Measurements from ENCODE around the gene CRMP1.

The CRMP1 gene

GRCh38 chr4:5789141-5789540, 103.7 kb downstream of the CRMP1 start:
- TF ChIP-seq FOXP2 (optimal IDR thresholded peaks at IDR 0.05; ENCODE audit: borderline replicate concordance, extremely low read depth, extremely low read length, insufficient read depth), result no peak
- TF ChIP-seq SIN3A (IDR thresholded peaks at IDR 0.05; ENCODE audit: borderline replicate concordance, insufficient read depth, low read length), result no peak
- no peak for TF ChIP-seq POLR2AphosphoS5 (IDR thresholded peaks at IDR 0.05; ENCODE audit: low read depth, low read length)
- TF ChIP-seq REST (IDR thresholded peaks at IDR 0.05; ENCODE audit: insufficient read depth in 1 of 2, low read depth in 2 of 2, low read length in 2 of 2), result no peak
- TF ChIP-seq TAF1 (IDR thresholded peaks at IDR 0.05; ENCODE audit: borderline replicate concordance, insufficient read depth, low read length), result no peak

GRCh38 chr4:5788144-5788543, 104.7 kb downstream of the CRMP1 start:
- TF ChIP-seq SIN3A (IDR thresholded peaks at IDR 0.05; ENCODE audit: borderline replicate concordance, insufficient read depth, low read length) (no peak), POLR2AphosphoS5 (IDR thresholded peaks at IDR 0.05; ENCODE audit: low read depth, low read length) (no peak), REST (IDR thresholded peaks at IDR 0.05; ENCODE audit: insufficient read depth in 1 of 2, low read depth in 2 of 2, low read length in 2 of 2) (no peak), TAF1 (IDR thresholded peaks at IDR 0.05; ENCODE audit: borderline replicate concordance, insufficient read depth, low read length) (no peak), FOXP2 (optimal IDR thresholded peaks at IDR 0.05; ENCODE audit: borderline replicate concordance, extremely low read depth, extremely low read length, insufficient read depth) (no peak)

- no peak for TF ChIP-seq FOXP2 (optimal IDR thresholded peaks at IDR 0.05; ENCODE audit: borderline replicate concordance, extremely low read depth, extremely low read length, insufficient read depth)
- TF ChIP-seq REST (IDR thresholded peaks at IDR 0.05; ENCODE audit: insufficient read depth in 1 of 2, low read depth in 2 of 2, low read length in 2 of 2), result no peak
- TF ChIP-seq TAF1 (IDR thresholded peaks at IDR 0.05; ENCODE audit: borderline replicate concordance, insufficient read depth, low read length), result no peak
- TF ChIP-seq POLR2AphosphoS5 (IDR thresholded peaks at IDR 0.05; ENCODE audit: low read depth, low read length), result no peak
- TF ChIP-seq SIN3A (IDR thresholded peaks at IDR 0.05; ENCODE audit: borderline replicate concordance, insufficient read depth, low read length), result no peak
These were observed 105.6 kb downstream of the CRMP1 start for GRCh38 chr4:5787311-5787710.

GRCh38 chr4:5785806-5786680, 106.8 kb downstream of the CRMP1 start:
- TF ChIP-seq FOXP2 (optimal IDR thresholded peaks at IDR 0.05; ENCODE audit: borderline replicate concordance, extremely low read depth, extremely low read length, insufficient read depth), result no peak
- no peak for TF ChIP-seq POLR2AphosphoS5 (IDR thresholded peaks at IDR 0.05; ENCODE audit: low read depth, low read length)
- no peak for TF ChIP-seq REST (IDR thresholded peaks at IDR 0.05; ENCODE audit: insufficient read depth in 1 of 2, low read depth in 2 of 2, low read length in 2 of 2)
- no peak for TF ChIP-seq SIN3A (IDR thresholded peaks at IDR 0.05; ENCODE audit: borderline replicate concordance, insufficient read depth, low read length)
- TF ChIP-seq TAF1 (IDR thresholded peaks at IDR 0.05; ENCODE audit: borderline replicate concordance, insufficient read depth, low read length), result no peak
